ENCODE results near the gene CHRM2.

CHRM2 gene

DNA sequence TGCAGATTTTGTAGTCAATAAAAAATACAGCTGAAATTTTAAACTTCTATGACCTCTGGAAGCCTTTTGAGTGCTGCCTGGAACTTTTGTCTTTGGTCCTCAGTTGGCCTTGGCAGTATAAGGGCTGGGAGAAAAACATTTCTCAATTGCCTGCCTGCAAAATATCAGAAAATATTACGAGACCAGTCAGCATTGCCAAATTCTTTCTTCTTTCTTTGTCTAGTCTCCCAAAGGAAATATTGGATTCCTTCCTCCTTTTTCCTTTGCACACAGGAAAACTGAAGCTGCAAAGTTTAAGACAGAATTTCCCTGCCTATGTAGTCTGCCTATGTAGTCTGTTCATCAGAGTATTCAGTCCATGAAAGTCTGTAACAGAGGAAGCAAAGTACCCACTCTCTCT lies 95.9 kb downstream of the CHRM2 start:
- no peak overlapping the region for H3K4me3 Mint-ChIP-seq
- no peak for ATAC-seq
- no peaks in the 10 kb centered on the region for H3K27me3 Mint-ChIP-seq
- no peaks in the 10 kb centered on the region for H3K4me1 Mint-ChIP-seq
- H3K9me3 Mint-ChIP-seq = peaks cover 6% of the 10 kb centered on the region
- no peaks in the 10 kb centered on the region for H3K36me3 Mint-ChIP-seq
- H3K27ac Mint-ChIP-seq = no peak overlapping the region

DNA sequence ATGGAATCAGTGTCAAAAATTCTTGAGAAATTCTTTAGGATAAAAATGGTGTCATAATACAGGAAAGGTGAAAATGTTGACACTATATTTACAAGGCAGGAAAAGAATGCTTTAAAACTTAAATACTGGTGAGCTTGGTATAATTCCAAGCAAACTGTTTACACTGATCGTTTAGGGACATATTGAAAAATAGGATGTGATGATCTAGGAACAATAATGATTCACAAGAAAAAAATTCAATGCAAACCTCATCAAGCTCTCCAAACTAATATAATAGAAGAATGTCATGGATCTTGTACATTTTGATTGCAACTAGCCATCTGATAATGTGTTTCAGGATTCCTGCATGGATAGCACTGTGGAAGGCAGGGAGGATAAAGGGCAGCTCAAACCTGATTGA lies 98.4 kb downstream of the CHRM2 start:
- Mint-ChIP-seq H3K4me3 (no peak overlapping the region), H3K9me3 (peaks cover 6% of the 10 kb centered on the region), H3K27me3 (no peaks in the 10 kb centered on the region), H3K36me3 (no peaks in the 10 kb centered on the region), H3K4me1 (no peaks in the 10 kb centered on the region), H3K27ac (no peak overlapping the region)
- no peak for ATAC-seq

- no peak for ATAC-seq
- Mint-ChIP-seq H3K4me1 (no peaks in the 10 kb centered on the region), H3K9me3 (peaks cover 12% of the 10 kb centered on the region), H3K4me3 (no peak overlapping the region), H3K36me3 (no peaks in the 10 kb centered on the region), H3K27ac (no peak overlapping the region), H3K27me3 (no peaks in the 10 kb centered on the region)
Measured at GRCh38 chr7:136969761-136970160, 101.3 kb downstream of the CHRM2 start.

DNA sequence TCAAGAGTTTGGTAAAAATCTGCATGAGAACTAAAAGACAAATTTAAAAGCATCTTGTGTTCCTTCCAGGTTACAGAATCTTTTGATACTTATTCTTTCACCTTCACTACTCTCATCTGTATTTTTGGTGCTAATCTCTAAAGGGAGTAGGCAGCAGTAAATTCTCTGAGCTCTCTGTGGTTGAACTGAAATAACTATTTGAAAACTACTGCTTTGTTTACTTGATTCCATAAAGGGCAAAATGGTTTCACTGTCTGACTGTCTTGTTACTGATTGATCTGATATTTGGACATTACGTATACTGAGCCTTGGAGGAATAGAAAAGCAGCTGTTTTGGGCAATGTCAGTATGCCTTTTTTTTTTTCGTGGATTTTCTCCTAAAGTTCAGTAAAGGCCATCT lies 103.3 kb downstream of the CHRM2 start:
- Mint-ChIP-seq H3K27me3 (no peaks in the 10 kb centered on the region), H3K4me1 (no peaks in the 10 kb centered on the region), H3K36me3 (no peaks in the 10 kb centered on the region), H3K9me3 (peaks cover 12% of the 10 kb centered on the region), H3K4me3 (no peak overlapping the region), H3K27ac (no peak overlapping the region)
- ATAC-seq = no peak

GRCh38 chr7:136976504-136977251 lies 108.2 kb downstream of the CHRM2 start:
- Mint-ChIP-seq H3K4me3 (no peak overlapping the region), H3K4me1 (no peaks in the 10 kb centered on the region), H3K36me3 (no peaks in the 10 kb centered on the region), H3K27me3 (no peaks in the 10 kb centered on the region), H3K27ac (no peak overlapping the region), H3K9me3 (peaks cover 18% of the 10 kb centered on the region)
- no peak for ATAC-seq

- H3K27ac Mint-ChIP-seq = no peak overlapping the region
- no peaks in the 10 kb centered on the region for H3K27me3 Mint-ChIP-seq
- no peaks in the 10 kb centered on the region for H3K4me1 Mint-ChIP-seq
- H3K9me3 Mint-ChIP-seq = peaks cover 10% of the 10 kb centered on the region
- no peaks in the 10 kb centered on the region for H3K36me3 Mint-ChIP-seq
- no peak overlapping the region for H3K4me3 Mint-ChIP-seq
- ATAC-seq = no peak
Measured at GRCh38 chr7:136993377-136993776, 124.9 kb downstream of the CHRM2 start.

GRCh38 chr7:136997735-136998134 lies 129.3 kb downstream of the CHRM2 start:
- no peaks in the 10 kb centered on the region for H3K36me3 Mint-ChIP-seq
- H3K9me3 Mint-ChIP-seq = no peaks in the 10 kb centered on the region
- H3K4me3 Mint-ChIP-seq = no peak overlapping the region
- no peaks in the 10 kb centered on the region for H3K27me3 Mint-ChIP-seq
- H3K4me1 Mint-ChIP-seq = no peaks in the 10 kb centered on the region
- ATAC-seq = no peak
- no peak overlapping the region for H3K27ac Mint-ChIP-seq

- H3K4me1 Mint-ChIP-seq = no peaks in the 10 kb centered on the region
Measured at GRCh38 chr7:136998495-136998894, 130.0 kb downstream of the CHRM2 start.

GRCh38 chr7:137000621-137001020 lies 132.2 kb downstream of the CHRM2 start:
- H3K27ac Mint-ChIP-seq = no peak overlapping the region
- H3K27me3 Mint-ChIP-seq = no peaks in the 10 kb centered on the region
- no peaks in the 10 kb centered on the region for H3K36me3 Mint-ChIP-seq
- H3K4me3 Mint-ChIP-seq = no peak overlapping the region
- H3K9me3 Mint-ChIP-seq = no peaks in the 10 kb centered on the region
- no peaks in the 10 kb centered on the region for H3K4me1 Mint-ChIP-seq
- no peak for ATAC-seq

More at GRCh38 chr7:136998495-136998894, 130.0 kb downstream of the CHRM2 start:
- H3K36me3 Mint-ChIP-seq = no peaks in the 10 kb centered on the region
- no peaks in the 10 kb centered on the region for H3K9me3 Mint-ChIP-seq
- H3K27me3 Mint-ChIP-seq = no peaks in the 10 kb centered on the region
- ATAC-seq = no peak
- H3K27ac Mint-ChIP-seq = no peak overlapping the region
- H3K4me3 Mint-ChIP-seq = no peak overlapping the region

- H3K4me3 Mint-ChIP-seq = no peak overlapping the region
- no peaks in the 10 kb centered on the region for H3K4me1 Mint-ChIP-seq
- H3K27me3 Mint-ChIP-seq = no peaks in the 10 kb centered on the region
- no peak for ATAC-seq
- H3K27ac Mint-ChIP-seq = no peak overlapping the region
- no peaks in the 10 kb centered on the region for H3K9me3 Mint-ChIP-seq
- H3K36me3 Mint-ChIP-seq = no peaks in the 10 kb centered on the region
Measured at GRCh38 chr7:137001041-137001440, 132.6 kb downstream of the CHRM2 start.

GRCh38 chr7:137001478-137001877 lies 133.0 kb downstream of the CHRM2 start:
- no peaks in the 10 kb centered on the region for H3K9me3 Mint-ChIP-seq
- H3K27ac Mint-ChIP-seq = no peak overlapping the region

GRCh38 chr7:137003086-137003485 lies 134.6 kb downstream of the CHRM2 start:
- Mint-ChIP-seq H3K9me3 (no peaks in the 10 kb centered on the region), H3K4me3 (no peak overlapping the region), H3K27me3 (no peaks in the 10 kb centered on the region), H3K27ac (no peak overlapping the region), H3K4me1 (no peaks in the 10 kb centered on the region), H3K36me3 (no peaks in the 10 kb centered on the region)
- ATAC-seq = no peak

More at GRCh38 chr7:137001478-137001877, 133.0 kb downstream of the CHRM2 start:
- Mint-ChIP-seq H3K4me3 (no peak overlapping the region), H3K36me3 (no peaks in the 10 kb centered on the region), H3K4me1 (no peaks in the 10 kb centered on the region), H3K27me3 (no peaks in the 10 kb centered on the region)
- ATAC-seq = no peak

- H3K27me3 Mint-ChIP-seq = no peaks in the 10 kb centered on the region
- H3K27ac Mint-ChIP-seq = no peak overlapping the region
- no peaks in the 10 kb centered on the region for H3K36me3 Mint-ChIP-seq
- no peaks in the 10 kb centered on the region for H3K4me1 Mint-ChIP-seq
- no peaks in the 10 kb centered on the region for H3K9me3 Mint-ChIP-seq
- H3K4me3 Mint-ChIP-seq = no peak overlapping the region
- no peak for ATAC-seq
Measured at GRCh38 chr7:137003566-137003965, 135.1 kb downstream of the CHRM2 start.

DNA sequence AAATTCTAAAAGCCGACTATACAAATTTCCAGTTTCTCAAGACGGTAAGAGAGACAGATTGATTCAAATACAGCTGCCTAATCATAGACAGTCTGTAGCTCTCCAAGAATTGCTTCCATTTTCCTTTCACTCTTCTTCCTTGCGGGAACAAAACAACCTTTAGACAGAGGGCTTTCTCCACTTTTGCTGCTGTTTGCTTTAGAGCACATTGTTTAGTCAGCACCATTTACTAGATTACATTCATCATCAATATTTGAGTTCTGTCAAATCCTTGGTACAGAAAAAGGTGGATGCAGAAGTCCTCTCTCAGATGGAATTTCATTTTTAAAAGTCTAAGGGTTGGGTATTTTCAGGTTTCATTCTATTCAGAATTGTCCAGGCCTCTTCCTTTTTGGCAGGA lies 137.4 kb downstream of the CHRM2 start:
- H3K27me3 Mint-ChIP-seq = no peaks in the 10 kb centered on the region
- ATAC-seq = no peak

GRCh38 chr7:137006293-137006692 lies 137.8 kb downstream of the CHRM2 start:
- Mint-ChIP-seq H3K9me3 (no peaks in the 10 kb centered on the region), H3K27ac (no peak overlapping the region), H3K4me1 (no peaks in the 10 kb centered on the region), H3K27me3 (no peaks in the 10 kb centered on the region), H3K36me3 (no peaks in the 10 kb centered on the region), H3K4me3 (no peak overlapping the region)
- ATAC-seq = no peak

More for the DNA sequence above, 137.4 kb downstream of the CHRM2 start:
- H3K4me3 Mint-ChIP-seq = no peak overlapping the region
- H3K4me1 Mint-ChIP-seq = no peaks in the 10 kb centered on the region
- no peaks in the 10 kb centered on the region for H3K36me3 Mint-ChIP-seq
- no peaks in the 10 kb centered on the region for H3K9me3 Mint-ChIP-seq
- H3K27ac Mint-ChIP-seq = no peak overlapping the region

- Mint-ChIP-seq H3K27me3 (no peaks in the 10 kb centered on the region), H3K9me3 (no peaks in the 10 kb centered on the region), H3K4me1 (no peaks in the 10 kb centered on the region), H3K4me3 (no peak overlapping the region), H3K27ac (no peak overlapping the region), H3K36me3 (no peaks in the 10 kb centered on the region)
- ATAC-seq = no peak
Measured at GRCh38 chr7:137007001-137007694, 138.7 kb downstream of the CHRM2 start.
